SJSA1 (cell line): Measurements from ENCODE around the gene PKNOX1. TPM values are rescaled to one million over a fixed set of nuclear protein-coding genes. Genes with fewer than 3 reads are reported as not detected.
"Not testable (repeated sequence)": the region's sequence is repeated elsewhere in the genome, so short reads cannot be mapped to it uniquely, and the experiment has no call there.

ENCODE experiments used
- DNase-seq, 2 experiments: peaks; one replicate each; pipeline ENCODE4 v3.0.0-alpha.2; 2015 to 2020; ENCODE audit warnings: low spot score in 2 of 2, low read depth in 1 of 2
- H3K27ac ChIP-seq: fragments of 250-450 bp; sonication (Bioruptor Pico); 2 replicates; pipeline ENCODE4 v1.5.1; 2020; ENCODE audit warnings: mild to moderate bottlenecking, moderate library complexity
- H3K27me3 ChIP-seq: fragments of 250-450 bp; sonication (Bioruptor Pico); replicated peaks from 2 replicates; pipeline ENCODE4 v1.5.1; 2020; ENCODE audit warnings: mild to moderate bottlenecking, moderate library complexity
- H3K36me3 ChIP-seq: fragments of 250-450 bp; sonication (Bioruptor Pico); 2 replicates; pipeline ENCODE4 v1.5.1; 2020; ENCODE audit warnings: mild to moderate bottlenecking
- H3K4me1 ChIP-seq: fragments of 250-450 bp; sonication (Bioruptor Pico); replicated peaks from 2 replicates; pipeline ENCODE4 v1.6.1; 2021; ENCODE audit warnings: mild to moderate bottlenecking
- H3K4me3 ChIP-seq: fragments of 250-450 bp; sonication (Bioruptor Pico); 2 replicates; pipeline ENCODE4 v1.5.1; 2020; ENCODE audit warnings: mild to moderate bottlenecking
- H3K9me3 ChIP-seq: fragments of 250-450 bp; sonication (Bioruptor Pico); replicated peaks from 2 replicates; pipeline ENCODE4 v1.5.1; 2020; ENCODE audit warnings: mild to moderate bottlenecking
- total RNA-seq: library from RNA; depleted of rRNA; stranded (reverse); fragments of >200 nt; shearing (Covaris generic); gene quantifications from 2 replicates; pipeline ENCODE4 v1.2.3, GENCODE V29; 2014

Gene PKNOX1
- total RNA-seq, 1 experiment from 2014 or later = 37.7 TPM

- H3K36me3 ChIP-seq, DNase-seq, H3K9me3 ChIP-seq, H3K27me3 ChIP-seq, H3K4me3 ChIP-seq, H3K27ac ChIP-seq, H3K4me1 ChIP-seq: not testable (repeated sequence)
These were observed 35.8 kb upstream of the PKNOX1 start for GRCh38 chr21:42938606-42938995.

- Histone ChIP-seq H3K27me3 (no peaks in the 10 kb centered on the region), H3K9me3 (no peaks in the 10 kb centered on the region), H3K4me1 (no peaks in the 10 kb centered on the region; the same call in 1 of the 2 replicates), H3K27ac (no peak overlapping the region), H3K36me3 (no peaks in the 10 kb centered on the region), H3K4me3 (no peak overlapping the region)
- DNase-seq = peak; percentile 49 to 54
These were observed 34.6 kb upstream of the PKNOX1 start for GRCh38 chr21:42939582-42940413.

GRCh38 chr21:42941696-42942085 is 32.7 kb upstream of the PKNOX1 start:
- no peaks in the 10 kb centered on the region for H3K9me3 ChIP-seq
- no peaks in the 10 kb centered on the region; the same call in 1 of the 2 replicates for H3K4me1 ChIP-seq
- H3K4me3 ChIP-seq = no peak overlapping the region
- H3K27me3 ChIP-seq = no peaks in the 10 kb centered on the region
- no peaks in the 10 kb centered on the region for H3K36me3 ChIP-seq
- DNase-seq = no peak
- no peak overlapping the region for H3K27ac ChIP-seq

GRCh38 chr21:42942244-42942643 is 32.1 kb upstream of the PKNOX1 start:
- Histone ChIP-seq H3K4me1 (no peaks in the 10 kb centered on the region; the same call in 1 of the 2 replicates), H3K9me3 (no peaks in the 10 kb centered on the region), H3K27me3 (no peaks in the 10 kb centered on the region), H3K36me3 (no peaks in the 10 kb centered on the region), H3K4me3 (no peak overlapping the region), H3K27ac (no peak overlapping the region)
- DNase-seq = no peak

GRCh38 chr21:42949094-42949755 is 25.1 kb upstream of the PKNOX1 start:
- not testable (repeated sequence) for H3K4me1 ChIP-seq, H3K36me3 ChIP-seq, DNase-seq, H3K9me3 ChIP-seq, H3K27ac ChIP-seq, H3K27me3 ChIP-seq, H3K4me3 ChIP-seq

- H3K36me3 ChIP-seq, DNase-seq, H3K27me3 ChIP-seq, H3K9me3 ChIP-seq, H3K27ac ChIP-seq, H3K4me3 ChIP-seq, H3K4me1 ChIP-seq: not testable (repeated sequence)
These were observed 23.2 kb upstream of the PKNOX1 start for GRCh38 chr21:42951193-42951592.

GRCh38 chr21:42956824-42957630 is 17.3 kb upstream of the PKNOX1 start:
- Histone ChIP-seq H3K4me3 (no peak overlapping the region), H3K9me3 (no peaks in the 10 kb centered on the region), H3K27me3 (no peaks in the 10 kb centered on the region), H3K27ac (no peak overlapping the region), H3K36me3 (no peaks in the 10 kb centered on the region), H3K4me1 (no peaks in the 10 kb centered on the region)
- DNase-seq = no peak

- H3K4me3 ChIP-seq, H3K9me3 ChIP-seq, H3K27me3 ChIP-seq, H3K4me1 ChIP-seq, H3K36me3 ChIP-seq, DNase-seq, H3K27ac ChIP-seq: not testable (repeated sequence)
These were observed 16.2 kb upstream of the PKNOX1 start for GRCh38 chr21:42958122-42958521.

- H3K27ac ChIP-seq = no peak overlapping the region
These were observed 14.6 kb upstream of the PKNOX1 start for GRCh38 chr21:42959728-42960127.

GRCh38 chr21:42962380-42963007 is 11.9 kb upstream of the PKNOX1 start:
- no peaks in the 10 kb centered on the region for H3K27me3 ChIP-seq
- H3K36me3 ChIP-seq = no peaks in the 10 kb centered on the region
- no peak overlapping the region for H3K4me3 ChIP-seq
- no peak overlapping the region for H3K27ac ChIP-seq
- H3K9me3 ChIP-seq = no peaks in the 10 kb centered on the region
- no peak for DNase-seq
- H3K4me1 ChIP-seq = no peaks in the 10 kb centered on the region

More at GRCh38 chr21:42959728-42960127, 14.6 kb upstream of the PKNOX1 start:
- Histone ChIP-seq H3K4me3 (no peak overlapping the region), H3K4me1 (no peaks in the 10 kb centered on the region), H3K36me3 (no peaks in the 10 kb centered on the region), H3K9me3 (no peaks in the 10 kb centered on the region), H3K27me3 (no peaks in the 10 kb centered on the region)
- no peak for DNase-seq

- Histone ChIP-seq H3K27me3 (no peaks in the 10 kb centered on the region), H3K4me1 (no peaks in the 10 kb centered on the region), H3K4me3 (no peak overlapping the region), H3K27ac (no peak overlapping the region), H3K9me3 (no peaks in the 10 kb centered on the region), H3K36me3 (no peaks in the 10 kb centered on the region)
- DNase-seq = no peak
These were observed 10.3 kb upstream of the PKNOX1 start for GRCh38 chr21:42964086-42964485.

- Histone ChIP-seq H3K36me3 (no peaks in the 10 kb centered on the region), H3K4me1 (no peaks in the 10 kb centered on the region), H3K27ac (no peak overlapping the region), H3K9me3 (no peaks in the 10 kb centered on the region), H3K27me3 (no peaks in the 10 kb centered on the region), H3K4me3 (no peak overlapping the region)
- no peak for DNase-seq
These were observed 9.7 kb upstream of the PKNOX1 start for GRCh38 chr21:42964546-42965210.

- no peaks in the 10 kb centered on the region for H3K9me3 ChIP-seq
These were observed 9.2 kb upstream of the PKNOX1 start for GRCh38 chr21:42965211-42965560.

More at GRCh38 chr21:42965211-42965560, 9.2 kb upstream of the PKNOX1 start:
- no peaks in the 10 kb centered on the region for H3K4me1 ChIP-seq
- no peak overlapping the region for H3K27ac ChIP-seq
- H3K36me3 ChIP-seq = no peaks in the 10 kb centered on the region
- no peak overlapping the region for H3K4me3 ChIP-seq
- DNase-seq = no peak
- no peaks in the 10 kb centered on the region for H3K27me3 ChIP-seq
